Vagina (tissue), 2 donors: ENCODE data around the gene SARDH.

Experiments used
- CTCF ChIP-seq, 3 experiments: fragments of 450-650 bp in 2 of 3; fragments of 200-600 bp in 1 of 3; sonication (generic) in 1 of 3; IDR thresholded peaks; one replicate each; pipeline ENCODE4 v1.5.1; 2017 to 2019; ENCODE audit warnings: antibody characterized with exemption in 3 of 3, mild to moderate bottlenecking in 2 of 3, moderate library complexity in 2 of 3
- POLR2A ChIP-seq, 2 donors: fragments of 450-650 bp; IDR thresholded peaks; one replicate each; pipeline ENCODE4 v1.6.1; 2017; ENCODE audit warnings: antibody characterized with exemption in 2 of 2, mild to moderate bottlenecking in 2 of 2, moderate library complexity in 2 of 2

- TF ChIP-seq CTCF (IDR thresholded peaks at IDR 0.05) = no peak
- no peak for TF ChIP-seq POLR2A (IDR thresholded peaks at IDR 0.05)
Measured at GRCh38 chr9:133673258-133673655, 64.9 kb downstream of the SARDH start.
